ENCODE measurements around the gene ZFYVE28. TPM values are rescaled to one million over a fixed set of nuclear protein-coding genes. Genes with fewer than 3 reads are reported as not detected.
A peak's percentile ranks its signal among the peaks of the same experiment; 100 is the strongest.

ZFYVE28 gene
- total RNA-seq, 1 experiment from 2014 or later = 0.82 TPM

GRCh38 chr4:2408401-2408958, 10.0 kb downstream of the ZFYVE28 start:
- CTCF ChIA-PET = no interaction called here
- H3K27ac Mint-ChIP-seq (ENCODE audit: unreplicated experiment) = no peak overlapping the region
- H3K27me3 ChIP-seq (replicated peaks; ENCODE audit: control insufficient read depth, insufficient read depth, low read length) = no peaks in the 10 kb centered on the region
- intact Hi-C loops (cut with micrococcal nuclease; ENCODE audit: unreplicated experiment) = no loop called here
- POLR2A ChIA-PET = no interaction called here
- TF ChIP-seq CTCF (IDR thresholded peaks at IDR 0.05; ENCODE audit: insufficient read depth in 1 of 2, low read depth in 1 of 2, low read length in 1 of 2, severe bottlenecking in 1 of 2, unreplicated experiment in 1 of 2) = no peak
- no peaks in the 10 kb centered on the region for H3K36me3 ChIP-seq (ENCODE audit: control insufficient read depth, insufficient read depth, low read length)
- H3K4me3 ChIP-seq (ENCODE audit: low read depth, low read length) = no peak overlapping the region
- H3K4me1 ChIP-seq = peaks cover 19% of the 10 kb centered on the region
- BruUV-seq (replicated peaks) = no TSS peak
- no peaks in the 10 kb centered on the region for H3K9me3 ChIP-seq
- H3K4me1 Mint-ChIP-seq (ENCODE audit: low read depth, unreplicated experiment) = peaks cover 7% of the 10 kb centered on the region
- no peaks in the 10 kb centered on the region for H3K9me3 Mint-ChIP-seq (ENCODE audit: unreplicated experiment)
- H3K36me3 Mint-ChIP-seq (ENCODE audit: insufficient read depth, unreplicated experiment) = no peaks in the 10 kb centered on the region
- peak in 1 of 2 experiments; percentile 45 for DNase-seq
- H3K27me3 Mint-ChIP-seq (ENCODE audit: insufficient read depth, unreplicated experiment) = no peaks in the 10 kb centered on the region
- no peak overlapping the region for H3K4me3 Mint-ChIP-seq (ENCODE audit: unreplicated experiment)

- Histone ChIP-seq H3K27me3 (replicated peaks; ENCODE audit: control insufficient read depth, insufficient read depth, low read length) (no peaks in the 10 kb centered on the region), H3K36me3 (ENCODE audit: control insufficient read depth, insufficient read depth, low read length) (no peaks in the 10 kb centered on the region), H3K4me1 (peaks cover 14% of the 10 kb centered on the region), H3K4me3 (ENCODE audit: low read depth, low read length) (no peak overlapping the region), H3K9me3 (no peaks in the 10 kb centered on the region)
- no peak for TF ChIP-seq CTCF (IDR thresholded peaks at IDR 0.05; ENCODE audit: insufficient read depth in 1 of 2, low read depth in 1 of 2, low read length in 1 of 2, severe bottlenecking in 1 of 2, unreplicated experiment in 1 of 2)
- peak in 1 of 2 experiments; percentile 22 for DNase-seq
- no TSS peak for BruUV-seq (replicated peaks)
- peaks cover 6% of the 10 kb centered on the region for H3K4me1 Mint-ChIP-seq (ENCODE audit: low read depth, unreplicated experiment)
- ChIA-PET CTCF (no interaction called here), POLR2A (no interaction called here)
- H3K4me3 Mint-ChIP-seq (ENCODE audit: unreplicated experiment) = no peak overlapping the region
- H3K9me3 Mint-ChIP-seq (ENCODE audit: unreplicated experiment) = no peaks in the 10 kb centered on the region
- no peaks in the 10 kb centered on the region for H3K36me3 Mint-ChIP-seq (ENCODE audit: insufficient read depth, unreplicated experiment)
- H3K27ac Mint-ChIP-seq (ENCODE audit: unreplicated experiment) = no peak overlapping the region
- no peaks in the 10 kb centered on the region for H3K27me3 Mint-ChIP-seq (ENCODE audit: insufficient read depth, unreplicated experiment)
- intact Hi-C loops (cut with micrococcal nuclease; ENCODE audit: unreplicated experiment) = no loop called here
Measured at GRCh38 chr4:2407991-2408342, 10.5 kb downstream of the ZFYVE28 start.

GRCh38 chr4:2406920-2407319, 11.5 kb downstream of the ZFYVE28 start:
- Mint-ChIP-seq H3K4me1 (ENCODE audit: low read depth, unreplicated experiment) (no peaks in the 10 kb centered on the region), H3K4me3 (ENCODE audit: unreplicated experiment) (no peak overlapping the region), H3K36me3 (ENCODE audit: insufficient read depth, unreplicated experiment) (no peaks in the 10 kb centered on the region), H3K27me3 (ENCODE audit: insufficient read depth, unreplicated experiment) (no peaks in the 10 kb centered on the region), H3K9me3 (ENCODE audit: unreplicated experiment) (no peaks in the 10 kb centered on the region), H3K27ac (ENCODE audit: unreplicated experiment) (no peak overlapping the region)
- CTCF ChIA-PET = no interaction called here
- DNase-seq = no peak
- POLR2A ChIA-PET = no interaction called here
- H3K4me3 ChIP-seq (ENCODE audit: low read depth, low read length) = no peak overlapping the region
- H3K9me3 ChIP-seq = no peaks in the 10 kb centered on the region
- no peaks in the 10 kb centered on the region for H3K27me3 ChIP-seq (replicated peaks; ENCODE audit: control insufficient read depth, insufficient read depth, low read length)
- peaks cover 3% of the 10 kb centered on the region for H3K4me1 ChIP-seq
- BruUV-seq (replicated peaks) = no TSS peak
- TF ChIP-seq CTCF (IDR thresholded peaks at IDR 0.05; ENCODE audit: insufficient read depth in 1 of 2, low read depth in 1 of 2, low read length in 1 of 2, severe bottlenecking in 1 of 2, unreplicated experiment in 1 of 2) = no peak
- intact Hi-C loops (cut with micrococcal nuclease; ENCODE audit: unreplicated experiment) = no loop called here
- H3K36me3 ChIP-seq (ENCODE audit: control insufficient read depth, insufficient read depth, low read length) = no peaks in the 10 kb centered on the region

Measured in Caco-2 (cell line).